ENCODE data around the gene ELL.

GRCh38 chr19:18419699-18420460, 102.0 kb downstream of the ELL start:
- TF ChIP-seq CTCF (conservative IDR thresholded peaks at IDR 0.05): no peak
- no peak for TF ChIP-seq EZH2 (IDR thresholded peaks at IDR 0.05; ENCODE audit: low read depth)
